ENCODE results near the gene PRKAG2.

Gene PRKAG2

GRCh38 chr7:151720280-151720679 is 156.6 kb downstream of the PRKAG2 start:
- no peak for DNase-seq

- DNase-seq = no peak
Measured at GRCh38 chr7:151719897-151720242, 157.0 kb downstream of the PRKAG2 start.

GRCh38 chr7:151719031-151719896 is 157.7 kb downstream of the PRKAG2 start:
- no peak for DNase-seq

GRCh38 chr7:151717918-151718317 is 159.0 kb downstream of the PRKAG2 start:
- DNase-seq = no peak

- DNase-seq = no peak
Measured at GRCh38 chr7:151717415-151717814, 159.5 kb downstream of the PRKAG2 start.

- DNase-seq = no peak
Measured at GRCh38 chr7:151716323-151716722, 160.6 kb downstream of the PRKAG2 start.

GRCh38 chr7:151715666-151716315 is 161.1 kb downstream of the PRKAG2 start:
- DNase-seq = no peak

GRCh38 chr7:151714201-151714600 is 162.7 kb downstream of the PRKAG2 start:
- DNase-seq = no peak

GRCh38 chr7:151712810-151713125 is 164.1 kb downstream of the PRKAG2 start:
- DNase-seq = no peak

GRCh38 chr7:151711906-151712809 is 164.8 kb downstream of the PRKAG2 start:
- no peak for DNase-seq

GRCh38 chr7:151711435-151711872 is 165.5 kb downstream of the PRKAG2 start:
- no peak for DNase-seq

GRCh38 chr7:151710646-151711434 is 166.1 kb downstream of the PRKAG2 start:
- no peak for DNase-seq

- DNase-seq = no peak
Measured at GRCh38 chr7:151710121-151710640, 166.7 kb downstream of the PRKAG2 start.

GRCh38 chr7:151709141-151710038 is 167.5 kb downstream of the PRKAG2 start:
- DNase-seq = no peak

GRCh38 chr7:151708610-151709009 is 168.3 kb downstream of the PRKAG2 start:
- DNase-seq = no peak

- DNase-seq = no peak
Measured at GRCh38 chr7:151707757-151708156, 169.2 kb downstream of the PRKAG2 start.

- no peak for DNase-seq
Measured at GRCh38 chr7:151707105-151707469, 169.8 kb downstream of the PRKAG2 start.

- no peak for DNase-seq
Measured at GRCh38 chr7:151706277-151707104, 170.4 kb downstream of the PRKAG2 start.

- peak; percentile 19 for DNase-seq
Measured at GRCh38 chr7:151705636-151706276, 171.2 kb downstream of the PRKAG2 start.
